HG03060 (cell line): ENCODE measurements around the gene GCNT4.

ENCODE experiments used
- ATAC-seq: cut with Tn5 transposase; IDR thresholded peaks from one replicate; pipeline ENCODE4 v1.9.1; 2021; ENCODE audit warnings: low read depth, moderate number of reproducible peaks; ENCODE audit not compliant: unreplicated experiment

GCNT4 gene

GRCh38 chr5:75018805-75019587 is 33.4 kb downstream of the GCNT4 start:
- ATAC-seq = no peak

DNA sequence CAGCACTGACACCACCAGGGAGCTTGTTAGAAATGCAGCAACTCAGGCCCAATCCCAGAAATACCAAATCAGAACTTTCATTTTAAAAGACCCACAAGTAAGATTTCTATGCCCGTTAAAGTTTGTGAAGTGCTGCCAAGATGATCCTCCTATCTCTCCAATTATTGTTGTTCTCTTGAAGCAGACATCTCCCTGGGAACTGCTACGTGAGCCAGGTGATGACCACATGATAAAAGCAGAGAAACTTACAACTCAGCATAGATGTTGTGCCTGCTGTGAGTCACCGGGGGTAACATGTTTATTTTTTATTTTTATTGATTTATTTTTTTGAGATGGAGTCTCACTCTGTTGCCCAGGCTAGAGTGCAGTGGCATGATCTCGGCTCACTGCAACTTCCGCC is 34.4 kb downstream of the GCNT4 start:
- ATAC-seq = no peak

DNA sequence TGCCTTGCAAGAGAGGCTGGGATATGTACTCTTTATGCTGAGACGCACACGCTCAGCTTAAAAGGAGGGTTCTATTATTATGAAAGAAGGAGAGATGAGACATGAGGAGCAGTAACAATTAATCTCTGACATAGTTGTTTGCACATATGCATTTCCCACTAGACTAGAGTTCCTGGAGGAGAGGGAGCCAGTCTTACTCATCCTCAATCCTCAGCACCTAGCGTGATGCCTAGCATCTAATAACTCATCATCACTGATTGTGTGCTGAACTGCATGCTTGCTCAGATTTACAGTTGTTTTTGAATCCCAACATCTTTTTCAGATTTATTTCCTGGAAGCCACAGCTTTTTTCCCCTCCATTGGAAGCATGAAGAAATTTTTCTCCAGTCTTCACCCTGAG is 35.5 kb downstream of the GCNT4 start:
- ATAC-seq = no peak

- ATAC-seq = no peak
Measured at GRCh38 chr5:75012748-75013147, 39.6 kb downstream of the GCNT4 start.

DNA sequence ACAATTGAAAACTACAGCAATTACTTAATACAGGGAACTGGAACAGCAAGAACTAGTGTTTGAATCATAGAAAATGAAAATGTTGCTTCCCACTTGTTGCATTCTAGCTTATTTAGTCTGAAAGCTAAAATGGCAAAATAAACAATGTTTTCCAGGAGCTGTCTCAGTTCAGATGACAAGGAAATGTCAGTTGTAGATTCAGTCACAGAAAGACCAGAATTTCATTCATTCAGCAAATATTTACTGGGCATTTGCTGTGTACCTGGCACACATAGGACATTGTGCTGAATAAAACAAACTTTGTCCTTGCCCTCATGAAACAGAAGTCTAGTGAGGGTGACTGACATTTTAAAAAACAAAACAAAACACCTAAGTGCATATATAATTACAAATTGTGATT is 41.5 kb downstream of the GCNT4 start:
- ATAC-seq = no peak

GRCh38 chr5:75009556-75010345 is 42.6 kb downstream of the GCNT4 start:
- no peak for ATAC-seq

GRCh38 chr5:75006865-75007822 is 45.2 kb downstream of the GCNT4 start:
- ATAC-seq = no peak

DNA sequence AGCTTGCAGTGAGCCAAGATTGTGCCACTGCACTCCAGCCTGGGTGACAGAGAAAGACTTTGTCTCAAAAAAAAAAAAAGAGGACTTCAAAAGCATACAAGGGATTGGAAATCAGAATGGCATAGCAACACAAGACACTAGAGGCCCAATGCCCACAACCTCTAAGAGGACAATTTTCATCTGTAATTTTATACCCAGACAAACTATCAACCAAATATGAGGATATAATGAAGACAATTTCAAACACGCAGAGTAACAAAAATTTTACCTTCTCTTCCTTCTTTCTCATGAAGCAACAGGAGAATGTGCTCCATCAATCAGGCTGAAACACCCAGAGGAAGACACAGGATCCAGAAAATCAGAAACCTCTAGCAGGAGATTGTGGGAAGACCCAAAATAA is 46.8 kb downstream of the GCNT4 start:
- ATAC-seq = no peak
